Stimulated activated CD8-positive, alpha-beta memory T cell treated with anti-CD3 and anti-CD28 coated beads, Interleukin-2, amount 100 ng/mL, for 1 hour (primary cell): ENCODE results near the gene RLIM.
"Not testable (repeated sequence)": the region's sequence is repeated elsewhere in the genome, so short reads cannot be mapped to it uniquely, and the experiment has no call there.

Experiments
- DNase-seq, 2 donors: peaks; one replicate each; pipeline ENCODE4 v3.0.0-alpha.2; 2020; ENCODE audit warnings: low read depth in 2 of 2

RLIM gene

GRCh38 chrX:74614093-74614909, at the start of gene RLIM:
TSS of gene RLIM (minus strand) at chrX:74614624. CDS start at chrX:74595977, 18,647 bp downstream.
- DNase-seq: peak; percentile 72 to 81

GRCh38 chrX:74656079-74656745, 41.8 kb upstream of the RLIM start:
- no peak for DNase-seq

GRCh38 chrX:74654953-74655352, 40.5 kb upstream of the RLIM start:
- not testable (repeated sequence) for DNase-seq

- DNase-seq: no peak
These were observed 22.4 kb upstream of the RLIM start for GRCh38 chrX:74636749-74637314.

GRCh38 chrX:74613370-74614092, 893 bp downstream of the RLIM start:
- no peak for DNase-seq

GRCh38 chrX:74606799-74607198, 7.6 kb downstream of the RLIM start:
- no peak for DNase-seq

- DNase-seq: no peak
These were observed 8.1 kb downstream of the RLIM start for GRCh38 chrX:74606342-74606741.

- no peak for DNase-seq
These were observed 11.4 kb downstream of the RLIM start for GRCh38 chrX:74603040-74603439.

GRCh38 chrX:74602142-74602541, 12.3 kb downstream of the RLIM start:
- no peak for DNase-seq

GRCh38 chrX:74593593-74593992, 20.8 kb downstream of the RLIM start:
- DNase-seq: no peak

- no peak for DNase-seq
These were observed 28.7 kb downstream of the RLIM start for GRCh38 chrX:74585766-74586165.

GRCh38 chrX:74579597-74580198, 34.7 kb downstream of the RLIM start:
- no peak for DNase-seq

- DNase-seq: no peak
These were observed 36.3 kb downstream of the RLIM start for GRCh38 chrX:74578137-74578536.

- no peak for DNase-seq
These were observed 57.0 kb downstream of the RLIM start for GRCh38 chrX:74557378-74557777.

- no peak for DNase-seq
These were observed 62.5 kb downstream of the RLIM start for GRCh38 chrX:74551934-74552333.

GRCh38 chrX:74550295-74550802, 64.1 kb downstream of the RLIM start:
- DNase-seq: peak; percentile 73 to 79

GRCh38 chrX:74546984-74547383, 67.4 kb downstream of the RLIM start:
- DNase-seq: no peak

GRCh38 chrX:74545880-74546523, 68.4 kb downstream of the RLIM start:
- DNase-seq: no peak

- no peak for DNase-seq
These were observed 73.7 kb downstream of the RLIM start for GRCh38 chrX:74540635-74541249.

GRCh38 chrX:74536832-74537371, 77.5 kb downstream of the RLIM start:
- no peak for DNase-seq
